ENCODE data around the gene ZNF605. TPM values are rescaled to one million over a fixed set of nuclear protein-coding genes. Genes with fewer than 3 reads are reported as not detected.
"Not testable (repeated sequence)": the region's sequence is repeated elsewhere in the genome, so short reads cannot be mapped to it uniquely, and the experiment has no call there.

Gene ZNF605
- polyA plus RNA-seq, 3 donors = 0.32 to 1.9 (median 0.80) TPM

DNA sequence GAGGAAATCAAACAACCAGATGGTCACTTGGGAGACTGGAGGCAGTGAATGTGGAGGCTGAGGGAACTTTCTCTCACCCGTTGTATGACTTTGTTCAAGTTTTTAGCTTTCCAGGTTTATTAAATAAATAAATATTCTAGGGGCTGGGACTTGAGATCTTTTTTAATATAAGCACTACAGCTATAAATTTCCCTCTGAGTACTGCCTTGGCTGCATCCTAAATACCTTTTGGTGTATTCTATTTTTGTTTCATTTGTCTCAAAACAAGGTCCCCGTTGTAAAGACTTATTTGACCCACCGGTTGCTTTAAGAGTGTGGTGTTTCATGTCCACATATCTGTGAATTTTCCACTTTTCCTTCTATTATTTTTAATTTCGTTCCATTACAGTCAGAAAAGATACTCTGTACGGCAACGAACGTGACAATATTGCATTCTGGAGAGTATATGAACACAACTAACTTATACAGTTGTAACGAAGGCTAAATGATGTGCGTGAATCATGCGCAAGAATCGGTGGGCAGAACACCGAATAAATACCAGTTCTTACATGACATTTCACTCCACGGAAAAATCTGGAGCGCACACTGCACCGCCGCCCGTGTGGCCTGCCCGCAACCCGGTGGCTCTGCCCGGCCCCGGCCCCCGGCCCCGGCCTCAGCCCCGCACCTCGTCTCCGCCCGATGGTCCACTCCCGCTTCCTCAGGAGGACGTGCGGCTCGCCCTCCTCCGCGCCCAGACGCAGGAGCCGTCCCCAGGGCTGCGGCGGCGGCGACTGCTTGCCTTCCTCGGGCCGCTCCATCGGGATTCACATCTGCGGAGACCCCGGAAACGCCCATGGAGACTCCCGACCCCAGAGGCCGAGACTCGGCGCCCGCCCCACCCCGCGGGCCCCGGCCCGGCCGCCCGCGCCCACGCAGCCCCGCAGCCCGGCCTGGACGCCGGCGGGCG lies 69.3 kb downstream of the ZNF605 start:
- H3K27me3 Mint-ChIP-seq (ENCODE audit: low read depth in 3 of 3) = peaks cover 3 to 10% (median 8%) of the 10 kb centered on the region in 3 donors
- H3K4me3 ChIP-seq (replicated peaks in 1 of 3; ENCODE audit: low read depth in 2 of 3, low read length in 3 of 3) = peak overlapping the region; percentile 54 to 92 (median 86)
- H3K36me3 Mint-ChIP-seq = peaks cover 25 to 39% of the 10 kb centered on the region in 2 donors
- peak overlapping the region in 1 of 2 donors; percentile 84 for H3K27ac ChIP-seq (ENCODE audit: low read depth in 1 of 2, low read length in 2 of 2)
- peaks cover 15 to 30% of the 10 kb centered on the region in 2 donors for H3K36me3 ChIP-seq (replicated peaks in 1 of 2; ENCODE audit: control insufficient read depth in 1 of 2, insufficient read depth in 2 of 2, low read length in 2 of 2)
- H3K4me3 Mint-ChIP-seq = peak overlapping the region; percentile 82 to 85
- TF ChIP-seq, protein P1, sequence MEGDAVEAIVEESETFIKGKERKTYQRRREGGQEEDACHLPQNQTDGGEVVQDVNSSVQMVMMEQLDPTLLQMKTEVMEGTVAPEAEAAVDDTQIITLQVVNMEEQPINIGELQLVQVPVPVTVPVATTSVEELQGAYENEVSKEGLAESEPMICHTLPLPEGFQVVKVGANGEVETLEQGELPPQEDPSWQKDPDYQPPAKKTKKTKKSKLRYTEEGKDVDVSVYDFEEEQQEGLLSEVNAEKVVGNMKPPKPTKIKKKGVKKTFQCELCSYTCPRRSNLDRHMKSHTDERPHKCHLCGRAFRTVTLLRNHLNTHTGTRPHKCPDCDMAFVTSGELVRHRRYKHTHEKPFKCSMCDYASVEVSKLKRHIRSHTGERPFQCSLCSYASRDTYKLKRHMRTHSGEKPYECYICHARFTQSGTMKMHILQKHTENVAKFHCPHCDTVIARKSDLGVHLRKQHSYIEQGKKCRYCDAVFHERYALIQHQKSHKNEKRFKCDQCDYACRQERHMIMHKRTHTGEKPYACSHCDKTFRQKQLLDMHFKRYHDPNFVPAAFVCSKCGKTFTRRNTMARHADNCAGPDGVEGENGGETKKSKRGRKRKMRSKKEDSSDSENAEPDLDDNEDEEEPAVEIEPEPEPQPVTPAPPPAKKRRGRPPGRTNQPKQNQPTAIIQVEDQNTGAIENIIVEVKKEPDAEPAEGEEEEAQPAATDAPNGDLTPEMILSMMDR (IDR thresholded peaks at IDR 0.05) = no peak
- peaks cover 10 to 15% of the 10 kb centered on the region in 2 donors for H3K4me1 ChIP-seq (ENCODE audit: control insufficient read depth in 1 of 2, insufficient read depth in 2 of 2, low read length in 2 of 2)
- peaks cover 23% of the 10 kb centered on the region for H3K4me1 Mint-ChIP-seq
- H3K27me3 ChIP-seq (ENCODE audit: control insufficient read depth in 2 of 2, insufficient read depth in 2 of 2, low read length in 2 of 2) = no peaks in the 10 kb centered on the region
- peaks cover 22 to 38% of the 10 kb centered on the region in 2 donors for H3K9me3 ChIP-seq (replicated peaks in 1 of 2; ENCODE audit: control insufficient read depth in 1 of 2, insufficient read depth in 1 of 2, low read length in 2 of 2)
- H3K9me3 Mint-ChIP-seq = peaks cover 23 to 55% (median 37%) of the 10 kb centered on the region in 7 donors
- H3K9ac ChIP-seq (ENCODE audit: insufficient read depth, low read length, poor library complexity, severe bottlenecking) = peak overlapping the region; percentile 95
- under 1% methylated on average over 50 of the region's 64 CpGs for WGBS (ENCODE audit: insufficient coverage)
- peak in 2 of 3 donors; percentile 12 to 30 for DNase-seq
- H3K4me2 ChIP-seq (replicated peaks; ENCODE audit: extremely low read depth, low read length, poor library complexity, severe bottlenecking) = peak overlapping the region; percentile 78
- peak overlapping the region; percentile 98 for H2AFZ ChIP-seq (ENCODE audit: insufficient read depth, low read depth, low read length, poor library complexity, severe bottlenecking)
- peaks cover 11% of the 10 kb centered on the region for H4K20me1 ChIP-seq (ENCODE audit: insufficient read depth, low read length)
- peaks cover 45% of the 10 kb centered on the region for H3K79me2 ChIP-seq (ENCODE audit: insufficient read depth, low read length)
- H3K27ac Mint-ChIP-seq = peak overlapping the region; percentile 64 to 99 (median 87)
- intact Hi-C loops (cut with micrococcal nuclease) = loop anchor here (1.0 to 10.0 kb wide), 6 partner anchors 21 to 195 kb away; partner anchors contain the start of genes ZNF140 (in 2 of the 2), ANKLE2 (in 1 of the 2) and GOLGA3 (in 1 of the 2)

DNA sequence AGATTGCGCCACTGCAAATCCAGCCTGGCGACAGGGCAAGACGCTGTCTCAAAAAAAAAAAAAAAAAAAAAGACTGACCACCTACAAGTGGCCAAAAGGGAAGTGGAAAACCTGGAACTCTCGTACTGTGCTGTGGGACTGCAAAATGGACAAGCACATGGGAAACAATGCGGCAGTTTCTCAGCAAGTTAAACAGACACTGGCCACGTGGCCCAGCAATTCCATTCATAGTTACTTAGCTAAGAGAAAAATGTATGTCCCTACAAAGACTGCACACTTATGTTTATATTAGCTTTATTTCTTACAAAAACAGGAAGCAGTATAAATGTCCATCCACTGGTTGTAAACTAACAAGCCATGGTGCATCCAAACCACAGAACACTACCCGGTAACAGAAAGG lies 74.3 kb downstream of the ZNF605 start:
- Mint-ChIP-seq H3K4me3 (no peak overlapping the region), H3K27ac (peak overlapping the region in 3 of 7 donors; percentile 57 to 69 (median 68)), H3K36me3 (peaks cover 42 to 87% of the 10 kb centered on the region in 2 donors), H3K4me1 (peaks cover 20% of the 10 kb centered on the region), H3K9me3 (peaks cover 0 to 31% (median 15%) of the 10 kb centered on the region in 7 donors), H3K27me3 (ENCODE audit: low read depth in 3 of 3) (peaks cover 0 to 2% (median 0%) of the 10 kb centered on the region in 3 donors)
- TF ChIP-seq, protein P1 (IDR thresholded peaks at IDR 0.05) = no peak
- H3K27me3 ChIP-seq (ENCODE audit: control insufficient read depth in 2 of 2, insufficient read depth in 2 of 2, low read length in 2 of 2) = no peaks in the 10 kb centered on the region
- no peak overlapping the region for H3K27ac ChIP-seq (ENCODE audit: low read depth in 1 of 2, low read length in 2 of 2)
- H2AFZ ChIP-seq (ENCODE audit: insufficient read depth, low read depth, low read length, poor library complexity, severe bottlenecking) = no peak overlapping the region
- intact Hi-C loops (cut with micrococcal nuclease) = loop anchor here in 1 of 2 donors (10.0 kb wide), 1 partner anchor 117 kb away; the partner anchor contains the start of gene ANKLE2
- WGBS (ENCODE audit: insufficient coverage) = 100% methylated on average over 2 of the region's 7 CpGs
- peaks cover 85% of the 10 kb centered on the region for H3K79me2 ChIP-seq (ENCODE audit: insufficient read depth, low read length)
- no peak for DNase-seq
- H3K4me1 ChIP-seq (ENCODE audit: control insufficient read depth in 1 of 2, insufficient read depth in 2 of 2, low read length in 2 of 2) = peaks cover 5% of the 10 kb centered on the region in 2 donors
- no peak overlapping the region for H3K9ac ChIP-seq (ENCODE audit: insufficient read depth, low read length, poor library complexity, severe bottlenecking)
- H4K20me1 ChIP-seq (ENCODE audit: insufficient read depth, low read length) = peaks cover 35% of the 10 kb centered on the region
- no peak overlapping the region for H3K4me3 ChIP-seq (replicated peaks in 1 of 3; ENCODE audit: low read depth in 2 of 3, low read length in 3 of 3)
- H3K4me2 ChIP-seq (replicated peaks; ENCODE audit: extremely low read depth, low read length, poor library complexity, severe bottlenecking) = no peak overlapping the region
- H3K9me3 ChIP-seq (replicated peaks in 1 of 2; ENCODE audit: control insufficient read depth in 1 of 2, insufficient read depth in 1 of 2, low read length in 2 of 2) = peaks cover 16 to 29% of the 10 kb centered on the region in 2 donors
- H3K36me3 ChIP-seq (replicated peaks in 1 of 2; ENCODE audit: control insufficient read depth in 1 of 2, insufficient read depth in 2 of 2, low read length in 2 of 2) = peaks cover 33 to 73% of the 10 kb centered on the region in 2 donors

DNA sequence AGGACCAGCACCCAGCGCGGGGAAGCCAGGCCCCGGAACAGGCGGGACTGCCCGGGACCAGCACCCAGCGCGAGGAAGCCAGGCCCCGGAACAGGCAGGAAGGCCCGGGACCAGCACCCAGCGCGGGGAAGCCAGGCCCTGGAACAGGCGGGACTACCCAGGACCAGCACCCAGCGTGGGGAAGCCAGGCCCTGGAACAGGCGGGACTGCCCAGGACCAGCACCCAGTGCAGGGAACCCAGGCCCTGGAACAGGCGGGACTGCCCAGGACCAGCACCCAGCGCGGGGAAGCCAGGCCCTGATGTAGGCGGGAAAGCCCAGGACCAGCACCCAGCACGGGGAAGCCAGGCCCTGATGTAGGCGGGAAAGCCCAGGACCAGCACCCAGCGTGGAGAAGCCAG lies 81.5 kb downstream of the ZNF605 start:
- peaks cover 83 to 99% of the 10 kb centered on the region in 2 donors for H3K36me3 ChIP-seq (replicated peaks in 1 of 2; ENCODE audit: control insufficient read depth in 1 of 2, insufficient read depth in 2 of 2, low read length in 2 of 2)
- H3K4me2 ChIP-seq (replicated peaks; ENCODE audit: extremely low read depth, low read length, poor library complexity, severe bottlenecking); intact Hi-C loops (cut with micrococcal nuclease); H3K27ac Mint-ChIP-seq; H3K27me3 Mint-ChIP-seq (ENCODE audit: low read depth in 3 of 3); H2AFZ ChIP-seq (ENCODE audit: insufficient read depth, low read depth, low read length, poor library complexity, severe bottlenecking); H3K9ac ChIP-seq (ENCODE audit: insufficient read depth, low read length, poor library complexity, severe bottlenecking); H3K4me1 ChIP-seq (ENCODE audit: control insufficient read depth in 1 of 2, insufficient read depth in 2 of 2, low read length in 2 of 2); H3K27ac ChIP-seq (ENCODE audit: low read depth in 1 of 2, low read length in 2 of 2); H3K4me3 Mint-ChIP-seq; H3K27me3 ChIP-seq (ENCODE audit: control insufficient read depth in 2 of 2, insufficient read depth in 2 of 2, low read length in 2 of 2); H3K4me3 ChIP-seq (replicated peaks in 1 of 3; ENCODE audit: low read depth in 2 of 3, low read length in 3 of 3); DNase-seq; H3K4me1 Mint-ChIP-seq: not testable (repeated sequence)
- peaks cover 22 to 28% of the 10 kb centered on the region in 2 donors for H3K9me3 ChIP-seq (replicated peaks in 1 of 2; ENCODE audit: control insufficient read depth in 1 of 2, insufficient read depth in 1 of 2, low read length in 2 of 2)
- peaks cover 48% of the 10 kb centered on the region for H4K20me1 ChIP-seq (ENCODE audit: insufficient read depth, low read length)
- peaks cover 29% of the 10 kb centered on the region for H3K79me2 ChIP-seq (ENCODE audit: insufficient read depth, low read length)
- Mint-ChIP-seq H3K36me3 (peaks cover 70 to 91% of the 10 kb centered on the region in 2 donors), H3K9me3 (peaks cover 13 to 30% (median 22%) of the 10 kb centered on the region in 7 donors)
- WGBS (ENCODE audit: insufficient coverage) = 99% methylated on average over 21 of the region's 21 CpGs

Data from CD14-positive monocyte (primary cell).